Occipital lobe (tissue), 2 donors: ENCODE results near the gene SIPA1L3. TPM values are rescaled to one million over a fixed set of nuclear protein-coding genes. Genes with fewer than 3 reads are reported as not detected.

Experiments
- DNase-seq: peaks from one replicate; lab custom pipeline; 2025; lab: John Stamatoyannopoulos, UW
- total RNA-seq: library from RNA; depleted of rRNA; stranded (reverse); fragments of >200 nt; gene quantifications from one replicate; pipeline ENCODE4 v1.2.3, GENCODE V29; 2014

SIPA1L3 gene
- total RNA-seq, 1 donor from 2014 or later, result 8.6 TPM

GRCh38 chr19:38149661-38150061, 242.7 kb downstream of the SIPA1L3 start:
- peak; percentile 45 for DNase-seq

- no peak for DNase-seq
Measured at GRCh38 chr19:38151242-38151641, 244.2 kb downstream of the SIPA1L3 start.

GRCh38 chr19:38152461-38153379, 245.7 kb downstream of the SIPA1L3 start:
- DNase-seq, result no peak

GRCh38 chr19:38155453-38155852, 248.4 kb downstream of the SIPA1L3 start:
- no peak for DNase-seq

GRCh38 chr19:38158730-38159129, 251.7 kb downstream of the SIPA1L3 start:
- DNase-seq, result no peak

- no peak for DNase-seq
Measured at GRCh38 chr19:38162094-38162493, 255.1 kb downstream of the SIPA1L3 start.

- no peak for DNase-seq
Measured at GRCh38 chr19:38162632-38163031, 255.6 kb downstream of the SIPA1L3 start.

GRCh38 chr19:38163419-38164290, 256.6 kb downstream of the SIPA1L3 start:
- no peak for DNase-seq

GRCh38 chr19:38164526-38164925, 257.5 kb downstream of the SIPA1L3 start:
- DNase-seq, result no peak

- DNase-seq, result no peak
Measured at GRCh38 chr19:38165335-38165734, 258.3 kb downstream of the SIPA1L3 start.

- no peak for DNase-seq
Measured at GRCh38 chr19:38168637-38169036, 261.6 kb downstream of the SIPA1L3 start.

GRCh38 chr19:38170334-38170733, 263.3 kb downstream of the SIPA1L3 start:
- DNase-seq, result no peak

GRCh38 chr19:38172001-38172400, 265.0 kb downstream of the SIPA1L3 start:
- peak; percentile 59 for DNase-seq

GRCh38 chr19:38173291-38174041, 266.5 kb downstream of the SIPA1L3 start:
- DNase-seq, result peak; percentile 82

GRCh38 chr19:38175422-38175821, 268.4 kb downstream of the SIPA1L3 start:
- no peak for DNase-seq

GRCh38 chr19:38180071-38180470, 273.1 kb downstream of the SIPA1L3 start:
- DNase-seq, result no peak

GRCh38 chr19:38182536-38183210, 275.7 kb downstream of the SIPA1L3 start:
- no peak for DNase-seq

GRCh38 chr19:38183251-38183897, 276.4 kb downstream of the SIPA1L3 start:
- DNase-seq, result no peak

- DNase-seq, result no peak
Measured at GRCh38 chr19:38184815-38185214, 277.8 kb downstream of the SIPA1L3 start.

- no peak for DNase-seq
Measured at GRCh38 chr19:38185562-38185961, 278.6 kb downstream of the SIPA1L3 start.
